Measurements from ENCODE around the gene TCF3. TPM values are rescaled to one million over a fixed set of nuclear protein-coding genes. Genes with fewer than 3 reads are reported as not detected.

The TCF3 gene
- total and polyA plus RNA-seq, 2 donors (not counting 1 experiment from before 2014, with no cell fraction given) = 39.3 to 54.7 TPM

- Histone ChIP-seq H3K4me2 (ENCODE audit: extremely low read depth, insufficient read depth, low read length) (no peak overlapping the region), H2AFZ (ENCODE audit: low read length) (no peak overlapping the region), H3K27ac (ENCODE audit: insufficient read depth, low read length) (no peak overlapping the region), H3K79me2 (ENCODE audit: control insufficient read depth, insufficient read depth, low read length) (peaks cover 33% of the 10 kb centered on the region), H3K4me3 (replicated peaks in 1 of 4; ENCODE audit: control extremely low read depth in 1 of 4, insufficient read depth in 1 of 4, low read depth in 3 of 4, low read length in 4 of 4) (no peak overlapping the region), H4K20me1 (ENCODE audit: control insufficient read depth, extremely low read depth, insufficient read depth, low read length) (no peaks in the 10 kb centered on the region), H3K9me3 (ENCODE audit: control insufficient read depth, insufficient read depth, low read depth, low read length) (no peaks in the 10 kb centered on the region), H3K9ac (ENCODE audit: insufficient read depth, low read length) (no peak overlapping the region), H3K4me1 (ENCODE audit: control insufficient read depth, extremely low read depth, insufficient read depth, low read length) (peaks cover 3% of the 10 kb centered on the region), H3K27me3 (ENCODE audit: control insufficient read depth, insufficient read depth, low read length) (no peaks in the 10 kb centered on the region), H3K36me3 (ENCODE audit: control insufficient read depth, insufficient read depth, low read length) (peaks cover 12% of the 10 kb centered on the region)
- TF ChIP-seq CTCF (conservative IDR thresholded peaks at IDR 0.05 in 1 of 2, IDR thresholded peaks at IDR 0.05 in 1 of 2; ENCODE audit: low read depth in 1 of 2, low read length in 2 of 2) = no peak
- TF ChIP-seq EZH2 (IDR thresholded peaks at IDR 0.05; ENCODE audit: low read length, missing control alignments) = no peak
- DNase-seq (ENCODE audit: low read depth in 2 of 2) = no peak
These were observed 5.6 kb downstream of the TCF3 start for GRCh38 chr19:1646659-1647453.

- peaks cover 12% of the 10 kb centered on the region for H3K36me3 ChIP-seq (ENCODE audit: control insufficient read depth, insufficient read depth, low read length)
- peaks cover 3% of the 10 kb centered on the region for H3K4me1 ChIP-seq (ENCODE audit: control insufficient read depth, extremely low read depth, insufficient read depth, low read length)
These were observed 6.3 kb downstream of the TCF3 start for GRCh38 chr19:1646149-1646548.

GRCh38 chr19:1645299-1645698 lies 7.1 kb downstream of the TCF3 start:
- Histone ChIP-seq H4K20me1 (ENCODE audit: control insufficient read depth, extremely low read depth, insufficient read depth, low read length) (no peaks in the 10 kb centered on the region), H2AFZ (ENCODE audit: low read length) (no peak overlapping the region), H3K27ac (ENCODE audit: insufficient read depth, low read length) (no peak overlapping the region), H3K27me3 (ENCODE audit: control insufficient read depth, insufficient read depth, low read length) (no peaks in the 10 kb centered on the region), H3K4me2 (ENCODE audit: extremely low read depth, insufficient read depth, low read length) (no peak overlapping the region), H3K9me3 (ENCODE audit: control insufficient read depth, insufficient read depth, low read depth, low read length) (no peaks in the 10 kb centered on the region), H3K79me2 (ENCODE audit: control insufficient read depth, insufficient read depth, low read length) (peaks cover 21% of the 10 kb centered on the region), H3K36me3 (ENCODE audit: control insufficient read depth, insufficient read depth, low read length) (peaks cover 12% of the 10 kb centered on the region), H3K9ac (ENCODE audit: insufficient read depth, low read length) (no peak overlapping the region), H3K4me3 (replicated peaks in 1 of 4; ENCODE audit: control extremely low read depth in 1 of 4, insufficient read depth in 1 of 4, low read depth in 3 of 4, low read length in 4 of 4) (no peak overlapping the region), H3K4me1 (ENCODE audit: control insufficient read depth, extremely low read depth, insufficient read depth, low read length) (peaks cover 3% of the 10 kb centered on the region)
- DNase-seq (ENCODE audit: low read depth in 2 of 2) = no peak
- TF ChIP-seq EZH2 (IDR thresholded peaks at IDR 0.05; ENCODE audit: low read length, missing control alignments) (no peak), CTCF (conservative IDR thresholded peaks at IDR 0.05 in 1 of 2, IDR thresholded peaks at IDR 0.05 in 1 of 2; ENCODE audit: low read depth in 1 of 2, low read length in 2 of 2) (no peak)

More at GRCh38 chr19:1646149-1646548, 6.3 kb downstream of the TCF3 start:
- no peak for TF ChIP-seq EZH2 (IDR thresholded peaks at IDR 0.05; ENCODE audit: low read length, missing control alignments)
- TF ChIP-seq CTCF (conservative IDR thresholded peaks at IDR 0.05 in 1 of 2, IDR thresholded peaks at IDR 0.05 in 1 of 2; ENCODE audit: low read depth in 1 of 2, low read length in 2 of 2) = no peak
- H3K4me2 ChIP-seq (ENCODE audit: extremely low read depth, insufficient read depth, low read length) = no peak overlapping the region
- DNase-seq (ENCODE audit: low read depth in 2 of 2) = no peak
- no peaks in the 10 kb centered on the region for H3K9me3 ChIP-seq (ENCODE audit: control insufficient read depth, insufficient read depth, low read depth, low read length)
- H3K4me3 ChIP-seq (replicated peaks in 1 of 4; ENCODE audit: control extremely low read depth in 1 of 4, insufficient read depth in 1 of 4, low read depth in 3 of 4, low read length in 4 of 4) = no peak overlapping the region
- H4K20me1 ChIP-seq (ENCODE audit: control insufficient read depth, extremely low read depth, insufficient read depth, low read length) = no peaks in the 10 kb centered on the region
- no peak overlapping the region for H3K9ac ChIP-seq (ENCODE audit: insufficient read depth, low read length)
- H3K27ac ChIP-seq (ENCODE audit: insufficient read depth, low read length) = no peak overlapping the region
- no peak overlapping the region for H2AFZ ChIP-seq (ENCODE audit: low read length)
- H3K79me2 ChIP-seq (ENCODE audit: control insufficient read depth, insufficient read depth, low read length) = peaks cover 29% of the 10 kb centered on the region
- H3K27me3 ChIP-seq (ENCODE audit: control insufficient read depth, insufficient read depth, low read length) = no peaks in the 10 kb centered on the region
